ENCODE results near the gene ZBTB38.

DNA sequence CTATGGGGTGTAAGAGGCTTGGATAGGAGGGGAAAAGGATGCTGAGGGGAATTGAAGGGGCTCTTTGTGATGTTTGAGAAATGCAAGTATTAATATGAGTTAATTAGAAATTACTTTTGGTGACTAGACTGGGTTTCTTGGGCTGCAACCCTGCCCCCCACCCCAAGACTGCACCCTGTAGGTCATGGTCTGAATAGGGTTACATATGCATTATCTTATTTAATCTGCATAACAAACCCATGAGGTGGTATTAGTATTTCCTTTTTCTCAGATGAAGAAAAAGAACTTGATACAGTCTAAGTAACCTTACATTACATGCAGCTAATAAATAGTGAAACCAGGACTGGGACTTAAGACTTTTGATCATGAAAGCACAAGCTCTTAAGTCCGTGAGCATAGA, 5.6 kb upstream of the ZBTB38 start:
- TF ChIP-seq, protein P1, sequence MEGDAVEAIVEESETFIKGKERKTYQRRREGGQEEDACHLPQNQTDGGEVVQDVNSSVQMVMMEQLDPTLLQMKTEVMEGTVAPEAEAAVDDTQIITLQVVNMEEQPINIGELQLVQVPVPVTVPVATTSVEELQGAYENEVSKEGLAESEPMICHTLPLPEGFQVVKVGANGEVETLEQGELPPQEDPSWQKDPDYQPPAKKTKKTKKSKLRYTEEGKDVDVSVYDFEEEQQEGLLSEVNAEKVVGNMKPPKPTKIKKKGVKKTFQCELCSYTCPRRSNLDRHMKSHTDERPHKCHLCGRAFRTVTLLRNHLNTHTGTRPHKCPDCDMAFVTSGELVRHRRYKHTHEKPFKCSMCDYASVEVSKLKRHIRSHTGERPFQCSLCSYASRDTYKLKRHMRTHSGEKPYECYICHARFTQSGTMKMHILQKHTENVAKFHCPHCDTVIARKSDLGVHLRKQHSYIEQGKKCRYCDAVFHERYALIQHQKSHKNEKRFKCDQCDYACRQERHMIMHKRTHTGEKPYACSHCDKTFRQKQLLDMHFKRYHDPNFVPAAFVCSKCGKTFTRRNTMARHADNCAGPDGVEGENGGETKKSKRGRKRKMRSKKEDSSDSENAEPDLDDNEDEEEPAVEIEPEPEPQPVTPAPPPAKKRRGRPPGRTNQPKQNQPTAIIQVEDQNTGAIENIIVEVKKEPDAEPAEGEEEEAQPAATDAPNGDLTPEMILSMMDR (conservative IDR thresholded peaks at IDR 0.05; ENCODE audit: low read depth in 2 of 2) = no peak
- TF ChIP-seq JUNB (IDR thresholded peaks at IDR 0.05; ENCODE audit: unreplicated experiment) = no peak

Data from GM23338 (cell line).